EL (cell line): ENCODE data around the gene SYF2.
"Not testable (repeated sequence)": the region's sequence is repeated elsewhere in the genome, so short reads cannot be mapped to it uniquely, and the experiment has no call there.

Experiments used
- DNase-seq: peaks from one replicate; pipeline ENCODE4 v3.0.0-alpha.2; 2016

SYF2 gene

GRCh38 chr1:25232027-25232865 lies at the start of gene SYF2:
TSS of gene SYF2 (minus strand) at chr1:25232502. CDS start at chr1:25232467, 35 bp downstream.
- DNase-seq: peak; percentile 94

GRCh38 chr1:25279693-25280111 lies 47.4 kb upstream of the SYF2 start:
- DNase-seq: not testable (repeated sequence)

- DNase-seq: not testable (repeated sequence)
These were observed 46.5 kb upstream of the SYF2 start for GRCh38 chr1:25278790-25279189.

GRCh38 chr1:25278358-25278757 lies 46.1 kb upstream of the SYF2 start:
- peak; percentile 33 for DNase-seq

- not testable (repeated sequence) for DNase-seq
These were observed 45.0 kb upstream of the SYF2 start for GRCh38 chr1:25277295-25277694.

DNA sequence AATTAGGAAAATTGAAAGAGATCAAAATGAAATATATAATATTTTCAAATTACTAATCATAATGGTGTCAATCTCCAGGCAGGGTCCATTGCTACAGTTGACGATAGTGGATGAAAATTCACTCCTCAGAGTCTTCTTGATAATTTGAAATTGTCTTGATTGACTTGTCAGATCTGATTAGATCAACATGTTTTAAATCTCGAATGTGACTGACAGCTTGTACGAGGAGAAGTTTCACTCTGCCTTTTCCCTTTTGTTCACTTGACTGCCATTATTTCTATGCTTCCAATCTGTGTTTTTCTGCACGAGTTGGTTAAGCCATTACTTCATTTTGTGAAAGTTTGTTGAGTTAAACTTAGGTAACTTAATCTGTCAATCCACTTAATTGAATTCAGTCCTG lies 43.3 kb upstream of the SYF2 start:
- DNase-seq: not testable (repeated sequence)

DNA sequence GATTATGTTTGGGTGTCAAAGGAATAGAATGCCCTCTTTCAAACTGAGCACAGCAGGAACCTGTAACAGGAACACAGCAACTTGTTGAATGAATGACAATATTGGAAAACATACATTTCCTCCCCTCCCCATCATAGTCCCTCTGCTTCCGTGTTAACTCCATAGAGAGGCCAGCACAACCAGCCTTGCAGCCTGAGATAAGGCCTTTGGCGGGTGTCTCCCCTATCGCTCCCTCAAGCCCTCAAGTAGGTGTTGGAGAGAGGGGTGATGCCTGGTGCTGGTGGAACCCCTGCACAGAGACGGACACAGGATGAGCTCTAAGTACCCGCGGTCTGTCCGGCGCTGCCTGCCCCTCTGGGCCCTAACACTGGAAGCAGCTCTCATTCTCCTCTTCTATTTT lies 39.9 kb upstream of the SYF2 start, which contains the start of gene RHD:
RHD (plus strand) TSS at position 272 of the 400 bp plus-strand sequence; CDS start at position 311, 39 bp downstream.
- DNase-seq: not testable (repeated sequence)

- not testable (repeated sequence) for DNase-seq
These were observed 36.0 kb upstream of the SYF2 start for GRCh38 chr1:25268143-25268760.

DNA sequence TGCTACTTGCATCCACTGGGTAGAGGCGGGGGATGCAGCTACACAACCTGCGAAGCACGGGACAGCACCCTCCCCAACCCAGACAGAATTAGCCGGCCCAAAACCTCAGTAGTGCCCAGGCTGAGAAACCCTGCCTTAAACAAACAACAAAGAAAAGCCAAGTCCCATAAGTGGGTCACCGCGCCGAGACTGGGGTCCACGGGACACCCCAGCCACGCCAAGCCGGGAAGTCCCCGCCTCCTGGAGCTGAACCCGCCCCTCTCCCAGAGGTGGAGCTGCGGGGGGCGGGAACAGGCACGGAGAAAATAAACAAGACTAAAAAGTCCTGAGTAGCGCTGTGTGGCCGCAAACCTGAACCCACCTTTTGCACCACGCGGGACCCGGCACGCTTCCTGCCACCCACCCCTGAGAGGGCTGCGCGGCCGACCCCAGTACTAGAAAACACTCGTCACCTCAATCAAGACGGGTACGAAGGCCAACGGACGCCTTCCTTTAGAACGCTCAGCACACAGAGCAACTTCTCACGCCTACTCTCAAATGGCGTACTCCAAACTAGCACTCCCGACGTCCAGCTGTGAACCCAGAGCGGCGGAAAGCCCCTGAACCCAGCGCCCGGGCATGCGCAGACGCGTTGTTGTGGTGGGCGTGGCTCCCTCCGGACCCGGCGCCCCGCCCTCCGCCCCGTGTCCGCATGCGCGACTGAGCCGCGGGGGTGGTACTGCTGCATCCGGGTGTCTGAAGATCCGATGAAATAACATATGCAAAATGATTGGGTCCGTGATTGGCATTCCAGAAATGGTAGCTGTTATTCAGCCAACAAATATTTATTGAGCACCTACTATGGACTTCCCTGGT lies 35.2 kb upstream of the SYF2 start:
- DNase-seq: peak; percentile 85

GRCh38 chr1:25266554-25267287 lies 34.4 kb upstream of the SYF2 start:
- DNase-seq: not testable (repeated sequence)

DNA sequence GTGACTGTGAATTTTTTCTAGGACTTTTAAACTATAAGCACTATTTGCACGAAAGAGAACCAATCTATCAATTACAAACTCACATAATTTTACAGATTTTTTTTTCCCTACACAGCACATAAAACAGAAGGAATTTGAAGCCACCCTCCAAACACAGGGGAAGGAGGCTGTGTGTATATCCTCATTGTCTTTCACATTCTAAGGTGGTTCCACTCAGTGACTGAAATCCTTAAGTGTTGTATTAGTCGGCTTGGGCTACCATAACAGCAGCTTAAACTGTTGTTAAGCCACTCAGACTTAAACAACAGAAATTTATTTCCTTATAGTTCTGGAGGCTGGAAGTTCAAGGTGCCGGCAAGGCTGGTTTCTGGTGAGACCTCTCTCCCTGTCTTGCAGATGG lies 28.0 kb upstream of the SYF2 start:
- DNase-seq: not testable (repeated sequence)

DNA sequence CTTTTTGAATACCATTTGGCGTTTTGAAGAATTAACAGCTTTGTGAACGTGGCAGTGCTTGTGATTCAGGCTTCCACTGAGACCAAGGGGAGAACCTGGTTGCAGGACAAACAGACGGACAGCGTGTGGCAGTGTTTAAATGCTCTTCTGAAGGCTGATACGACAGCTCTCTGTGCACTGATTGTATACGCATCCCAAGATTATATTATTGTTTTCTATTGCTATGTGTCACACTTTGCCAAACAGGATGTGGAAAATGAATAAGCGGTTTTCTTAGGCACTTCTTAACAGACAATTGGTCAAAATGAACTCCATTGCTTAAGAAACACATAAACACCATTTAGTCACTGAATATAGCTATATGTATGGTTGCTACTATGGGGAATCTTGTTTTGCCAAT lies 27.5 kb upstream of the SYF2 start:
- peak; percentile 58 for DNase-seq

- DNase-seq: no peak
These were observed 24.9 kb upstream of the SYF2 start for GRCh38 chr1:25257196-25257595.

DNA sequence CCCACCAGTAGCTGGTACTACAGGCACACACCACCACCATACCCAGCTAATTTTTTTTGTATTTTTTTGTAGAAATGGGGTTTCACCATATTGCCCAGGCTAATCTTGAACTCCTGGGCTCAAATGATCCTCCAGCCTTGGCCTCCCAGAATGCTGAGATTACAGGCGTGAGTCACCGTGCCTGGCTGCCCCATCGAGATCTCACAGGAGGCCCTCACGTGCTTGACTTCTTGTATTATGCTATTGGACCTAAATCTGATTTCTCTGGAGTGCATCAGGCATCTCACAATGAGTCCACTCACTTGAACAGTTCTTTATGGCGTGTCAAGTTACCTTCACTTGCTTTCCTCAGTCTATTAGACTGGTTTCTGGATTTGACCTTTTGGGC lies 24.3 kb upstream of the SYF2 start:
- peak; percentile 31 for DNase-seq

DNA sequence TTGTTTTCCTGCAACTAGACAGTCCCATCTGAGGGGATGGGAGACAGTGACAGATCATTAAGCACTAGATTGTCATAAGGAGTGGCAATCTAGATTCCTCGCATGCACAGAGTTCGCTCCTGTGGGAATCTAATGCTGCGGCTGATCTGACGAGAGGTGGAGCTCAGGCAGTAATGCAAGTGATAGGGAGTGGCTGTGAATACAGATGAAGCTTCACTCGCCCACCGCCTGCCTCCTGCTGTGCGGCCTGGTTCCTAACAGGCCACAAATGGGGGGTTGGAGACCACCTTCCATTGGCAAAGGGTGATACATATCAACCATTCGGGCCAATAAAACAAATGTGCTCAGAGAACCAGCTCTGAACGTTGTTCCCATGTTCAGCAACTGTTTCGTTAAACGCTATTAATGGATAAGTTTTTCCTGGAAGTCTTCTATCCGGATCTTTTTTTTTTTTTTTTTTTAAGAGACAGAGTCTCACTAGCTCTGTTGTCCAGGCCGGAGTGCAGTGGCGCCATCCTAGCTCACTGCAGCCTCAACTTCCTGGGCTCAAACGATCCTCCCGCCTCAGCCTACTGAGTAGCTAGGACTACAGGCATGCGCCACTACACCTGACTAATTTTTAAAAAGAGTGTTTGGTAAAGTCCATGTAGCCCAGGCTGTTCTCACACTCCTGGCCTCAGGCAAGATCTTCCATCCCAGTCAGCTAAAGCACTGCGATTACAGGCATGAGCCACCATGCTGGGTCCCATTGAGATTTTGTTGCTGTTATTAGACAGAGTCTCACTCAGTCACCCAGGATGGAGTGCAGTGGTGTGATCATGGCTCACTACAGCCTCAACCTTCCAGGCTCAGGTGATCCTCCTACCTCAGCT lies 23.6 kb upstream of the SYF2 start:
- DNase-seq: no peak

DNA sequence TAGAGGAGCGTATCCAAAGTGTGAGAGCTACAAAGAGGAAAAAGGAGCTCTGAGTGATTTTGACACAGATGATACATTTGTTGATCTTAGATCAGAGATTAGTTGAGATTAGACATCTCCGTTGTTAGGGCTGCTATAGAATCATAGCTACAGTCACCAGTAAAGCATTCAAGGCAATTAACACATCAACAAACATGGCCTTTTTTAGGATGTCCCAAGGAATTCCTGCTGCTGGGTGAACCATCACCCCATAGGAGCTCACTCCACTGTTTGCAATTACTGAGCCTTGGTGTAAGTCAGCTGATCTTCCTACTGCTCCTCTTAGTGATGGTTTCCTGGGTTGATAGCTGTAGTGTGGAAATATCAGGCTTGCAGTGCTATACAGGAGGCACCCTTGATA lies 21.6 kb upstream of the SYF2 start:
- DNase-seq: peak; percentile 87

- no peak for DNase-seq
These were observed 15.8 kb upstream of the SYF2 start for GRCh38 chr1:25247829-25248754.

DNA sequence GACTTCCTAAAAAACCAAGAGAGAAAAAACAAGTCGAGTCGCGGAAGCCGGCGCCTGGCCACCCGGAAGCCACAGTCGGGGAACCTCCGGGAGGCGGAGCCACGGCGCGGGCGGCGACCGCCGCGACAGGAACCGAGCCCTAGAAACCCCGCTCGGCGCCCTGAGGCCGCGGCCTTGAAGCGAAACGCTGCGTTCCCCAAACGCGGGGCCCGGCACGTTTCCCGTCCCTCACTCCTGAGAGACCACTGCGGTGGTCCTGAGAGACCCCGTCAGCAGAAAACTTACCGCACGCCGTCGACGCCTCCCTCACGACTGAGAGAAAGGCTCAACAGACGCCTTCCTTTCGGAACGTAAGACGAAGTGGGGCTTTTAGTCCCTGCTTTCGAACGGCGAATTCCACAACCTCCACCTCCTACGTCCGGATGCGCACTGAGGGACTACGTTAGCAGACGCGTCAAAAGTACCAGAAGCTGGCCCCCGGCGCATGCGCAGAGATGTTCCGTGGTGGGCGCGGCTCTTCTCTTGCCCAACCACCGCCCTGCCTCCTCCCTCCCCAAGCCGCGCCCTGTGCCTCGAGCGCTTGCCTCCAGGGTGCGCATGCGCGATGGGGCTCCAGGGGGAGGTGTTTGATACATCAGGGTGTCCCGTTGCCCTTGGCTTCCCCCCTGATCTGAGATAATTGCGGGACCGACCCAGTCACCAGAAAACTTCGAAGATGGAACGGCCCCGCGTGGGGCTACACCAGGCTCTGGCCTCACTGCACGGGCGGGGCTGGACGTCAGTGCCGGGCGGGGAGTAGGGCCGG lies 14.9 kb upstream of the SYF2 start, which contains the start of gene RSRP1:
RSRP1 (minus strand) TSS at position 431 of the 805 bp plus-strand sequence. CDS start 491 bp downstream, outside the sequence.
- peak; percentile 99 for DNase-seq

GRCh38 chr1:25246600-25247023 lies 14.3 kb upstream of the SYF2 start:
- DNase-seq: peak; percentile 25
